ENCODE results near the gene HOXD13. TPM values are rescaled to one million over a fixed set of nuclear protein-coding genes. Genes with fewer than 3 reads are reported as not detected.

HOXD13 gene
- total and polyA plus RNA-seq, 9 donors = not detected

DNA sequence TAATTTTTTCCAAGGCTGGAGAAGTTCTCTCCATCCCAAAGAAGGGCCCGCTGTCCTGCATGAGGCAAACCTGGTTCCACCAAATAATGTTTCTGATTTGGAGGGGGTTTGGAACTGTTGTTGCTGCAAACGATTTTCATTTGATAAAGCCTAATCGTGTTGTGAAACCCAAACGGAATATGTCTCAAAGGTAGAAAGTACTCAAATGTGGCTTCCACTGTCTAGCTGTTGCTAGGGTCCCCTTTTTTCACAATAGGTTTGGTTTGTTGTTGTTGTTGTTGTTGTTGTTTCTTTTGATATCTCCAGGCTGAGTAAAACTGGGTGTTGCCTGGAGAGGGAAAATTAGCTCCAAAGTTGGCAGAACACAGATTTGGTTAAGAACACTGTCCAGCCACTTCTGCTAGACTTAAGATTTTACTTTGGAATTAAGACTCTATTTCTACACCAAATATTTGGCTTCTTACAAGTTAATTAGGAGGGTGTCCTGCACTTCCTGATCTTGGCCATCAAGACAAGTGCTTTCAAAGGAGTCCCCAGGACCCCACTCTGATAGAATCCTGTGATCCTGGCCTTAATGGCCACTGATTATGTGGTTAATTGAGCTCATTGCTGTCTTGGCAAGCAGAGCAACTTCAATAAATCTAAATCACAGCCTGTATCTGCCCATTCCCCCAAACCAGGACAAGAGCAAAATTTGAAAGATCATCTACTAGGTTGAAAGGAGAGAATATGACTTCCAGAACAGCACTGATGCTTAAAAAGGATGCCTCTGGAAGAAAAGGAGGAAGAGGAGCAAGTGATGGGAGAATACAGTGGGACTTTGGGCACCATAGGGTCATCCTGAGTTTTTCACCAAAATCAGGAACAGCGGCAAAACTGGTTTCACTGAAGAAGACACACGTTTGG is 3.3 kb upstream of the HOXD13 start:
- Histone ChIP-seq H3K36me3 (no peaks in the 10 kb centered on the region), H3K9me3 (no peaks in the 10 kb centered on the region), H3K27ac (no peak overlapping the region), H3K4me3 (no peak overlapping the region), H3K27me3 (peaks cover 12% of the 10 kb centered on the region), H3K4me1 (ENCODE audit: insufficient read depth) (peaks cover 7% of the 10 kb centered on the region)
- TF ChIP-seq, protein P1, sequence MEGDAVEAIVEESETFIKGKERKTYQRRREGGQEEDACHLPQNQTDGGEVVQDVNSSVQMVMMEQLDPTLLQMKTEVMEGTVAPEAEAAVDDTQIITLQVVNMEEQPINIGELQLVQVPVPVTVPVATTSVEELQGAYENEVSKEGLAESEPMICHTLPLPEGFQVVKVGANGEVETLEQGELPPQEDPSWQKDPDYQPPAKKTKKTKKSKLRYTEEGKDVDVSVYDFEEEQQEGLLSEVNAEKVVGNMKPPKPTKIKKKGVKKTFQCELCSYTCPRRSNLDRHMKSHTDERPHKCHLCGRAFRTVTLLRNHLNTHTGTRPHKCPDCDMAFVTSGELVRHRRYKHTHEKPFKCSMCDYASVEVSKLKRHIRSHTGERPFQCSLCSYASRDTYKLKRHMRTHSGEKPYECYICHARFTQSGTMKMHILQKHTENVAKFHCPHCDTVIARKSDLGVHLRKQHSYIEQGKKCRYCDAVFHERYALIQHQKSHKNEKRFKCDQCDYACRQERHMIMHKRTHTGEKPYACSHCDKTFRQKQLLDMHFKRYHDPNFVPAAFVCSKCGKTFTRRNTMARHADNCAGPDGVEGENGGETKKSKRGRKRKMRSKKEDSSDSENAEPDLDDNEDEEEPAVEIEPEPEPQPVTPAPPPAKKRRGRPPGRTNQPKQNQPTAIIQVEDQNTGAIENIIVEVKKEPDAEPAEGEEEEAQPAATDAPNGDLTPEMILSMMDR (IDR thresholded peaks at IDR 0.05) = no peak
- no peak for TF ChIP-seq POLR2A (IDR thresholded peaks at IDR 0.05)
- no peak for TF ChIP-seq EP300 (IDR thresholded peaks at IDR 0.05)
- intact Hi-C loops (cut with DNase I) = loop anchor here in 1 of 4 donors (10.0 kb wide), 1 partner anchor 404 kb away; no protein-coding TSS in a partner anchor
- DNase-seq = no peak
- 8 to 14% (median 8%) methylated on average over 6 of the region's 6 CpGs for WGBS, 3 donors

DNA sequence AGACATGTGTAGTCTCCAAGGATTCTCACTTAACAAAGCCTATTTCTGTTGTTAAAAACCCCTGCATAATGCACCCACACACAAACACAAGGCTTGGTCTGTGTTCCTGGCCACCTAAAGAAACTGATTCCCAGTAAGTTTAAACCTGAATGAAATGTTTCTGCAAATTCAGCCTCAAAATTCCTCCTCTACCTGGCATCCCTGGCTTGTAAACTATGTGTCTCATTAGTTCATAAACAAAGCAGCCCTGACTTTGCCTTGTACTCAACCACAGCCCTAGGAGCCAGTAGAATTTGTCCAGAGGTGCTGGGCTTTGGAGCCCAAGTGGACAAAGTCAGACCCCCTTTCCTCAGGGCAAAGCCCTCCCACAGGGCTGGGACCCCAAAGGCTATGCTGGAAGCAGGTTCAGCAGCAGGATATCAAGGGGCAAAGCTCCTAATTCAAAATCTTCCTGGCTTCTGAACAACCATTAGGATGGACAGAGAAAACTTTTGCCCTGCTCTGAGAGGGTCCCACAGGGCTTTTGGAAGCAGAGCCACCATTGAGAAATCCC is 2.6 kb upstream of the HOXD13 start:
- TF ChIP-seq POLR2A (IDR thresholded peaks at IDR 0.05) (no peak), EP300 (IDR thresholded peaks at IDR 0.05) (no peak)
- TF ChIP-seq, protein P1 (IDR thresholded peaks at IDR 0.05) = no peak
- Histone ChIP-seq H3K27me3 (peaks cover 12% of the 10 kb centered on the region), H3K4me3 (no peak overlapping the region), H3K27ac (no peak overlapping the region), H3K36me3 (no peaks in the 10 kb centered on the region), H3K4me1 (ENCODE audit: insufficient read depth) (peaks cover 7% of the 10 kb centered on the region), H3K9me3 (no peaks in the 10 kb centered on the region)
- no peak for DNase-seq
- intact Hi-C loops (cut with DNase I) = loop anchor here in 2 of 4 donors (10.0 kb wide), 1 partner anchor 405 kb away; no protein-coding TSS in a partner anchor

DNA sequence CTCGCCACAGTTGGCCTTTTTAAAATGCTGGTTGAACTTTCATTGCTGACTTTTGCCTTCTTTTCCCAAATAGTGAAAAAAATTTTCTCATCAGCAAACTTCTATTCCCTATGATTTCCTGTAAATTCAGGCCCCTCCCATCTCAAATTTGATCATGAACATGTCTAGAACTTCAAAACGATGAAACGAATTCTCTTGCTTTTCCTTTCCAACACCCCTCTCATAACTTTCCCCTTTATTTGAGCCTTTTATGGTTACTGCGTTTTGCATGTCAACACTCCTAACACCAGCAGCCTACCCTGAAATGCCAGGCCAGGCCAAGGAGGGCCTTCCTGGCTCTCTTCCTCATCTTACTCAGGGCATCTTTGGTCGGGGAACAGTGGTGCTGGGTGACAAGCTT is 1.7 kb upstream of the HOXD13 start:
- H3K27ac ChIP-seq = no peak overlapping the region
- H3K4me1 ChIP-seq (ENCODE audit: insufficient read depth) = peaks cover 7% of the 10 kb centered on the region
- intact Hi-C loops (cut with DNase I) = loop anchor here in 1 of 4 donors (10.0 kb wide), 1 partner anchor 406 kb away; no protein-coding TSS in a partner anchor
- no peak overlapping the region for H3K4me3 ChIP-seq
- TF ChIP-seq POLR2A (IDR thresholded peaks at IDR 0.05) = no peak
- DNase-seq = no peak
- 27 to 34% (median 33%) methylated on average over 5 of the region's 5 CpGs for WGBS, 3 donors
- no peaks in the 10 kb centered on the region for H3K9me3 ChIP-seq
- no peaks in the 10 kb centered on the region for H3K36me3 ChIP-seq
- H3K27me3 ChIP-seq = peaks cover 18% of the 10 kb centered on the region

DNA sequence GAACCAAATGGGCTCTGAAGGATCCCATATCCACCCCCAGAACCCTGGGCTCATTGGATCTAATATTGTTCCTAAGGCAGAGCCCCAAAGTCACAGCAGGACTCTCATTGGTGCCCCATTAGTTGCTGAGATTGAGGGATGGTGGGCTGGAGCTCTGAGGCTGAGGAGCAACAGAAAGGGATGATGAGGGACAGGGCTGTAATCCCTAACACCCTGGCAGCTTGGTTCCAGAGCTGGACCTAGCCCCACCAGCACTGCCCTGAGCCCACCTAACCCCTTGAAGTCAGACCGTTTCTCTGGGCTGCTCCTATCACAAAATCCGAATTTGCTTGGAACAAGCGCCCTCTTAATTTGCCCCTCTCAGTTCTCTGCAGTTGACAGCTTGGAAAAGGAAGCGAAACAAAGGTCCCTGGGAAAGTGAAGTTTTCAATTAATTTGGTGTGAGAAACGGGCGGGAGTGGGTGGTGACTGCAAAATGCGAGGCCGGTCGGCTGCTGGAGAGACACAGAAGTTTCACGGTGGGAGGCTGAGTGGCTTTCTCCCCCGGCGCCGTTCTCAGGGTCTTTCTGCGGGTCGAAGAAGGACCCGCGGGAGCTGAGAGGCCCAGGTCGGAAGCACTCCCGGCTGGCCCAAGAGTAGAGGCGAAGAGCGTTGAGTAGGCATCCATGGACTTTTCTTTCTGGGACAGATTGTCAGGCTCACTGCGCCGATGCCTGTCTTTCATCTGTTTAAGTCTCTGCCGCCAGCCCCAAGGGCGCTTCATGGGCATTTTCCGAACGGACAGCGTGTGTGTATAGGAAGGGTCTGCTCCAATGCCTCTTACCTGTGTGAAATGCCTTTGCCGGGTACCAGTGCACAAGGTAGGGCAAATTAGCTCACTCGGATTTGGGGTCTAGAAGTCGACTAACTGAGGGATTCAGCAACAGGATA is 927 bp upstream of the HOXD13 start:
- H3K9me3 ChIP-seq = no peaks in the 10 kb centered on the region
- peaks cover 18% of the 10 kb centered on the region for H3K27me3 ChIP-seq
- no peak for TF ChIP-seq EP300 (IDR thresholded peaks at IDR 0.05)
- peaks cover 7% of the 10 kb centered on the region for H3K4me1 ChIP-seq (ENCODE audit: insufficient read depth)
- no peak for DNase-seq
- intact Hi-C loops (cut with DNase I) = loop anchor here in 1 of 4 donors (10.0 kb wide), 1 partner anchor 407 kb away; no protein-coding TSS in a partner anchor
- H3K36me3 ChIP-seq = no peaks in the 10 kb centered on the region
- no peak overlapping the region for H3K4me3 ChIP-seq
- 10 to 11% (median 10%) methylated on average over 31 of the region's 31 CpGs for WGBS, 3 donors
- H3K27ac ChIP-seq = no peak overlapping the region
